HL-60 (cell line): ENCODE results near the gene ST7.

Source experiments
- DNase-seq, 2 experiments: peaks; one replicate each; pipeline ENCODE4 v3.0.0-alpha.2; 2010 to 2020; ENCODE audit warnings: low read depth in 1 of 2, low spot score in 1 of 2
- H3K27ac ChIP-seq: fragments of 250-450 bp; sonication (Bioruptor Pico); replicated peaks from 2 replicates; pipeline ENCODE4 v1.5.1; 2020; ENCODE audit warnings: mild to moderate bottlenecking, moderate library complexity
- H3K27me3 ChIP-seq: fragments of 250-450 bp; sonication (Bioruptor Pico); 2 replicates; pipeline ENCODE4 v1.5.1; 2021; ENCODE audit warnings: mild to moderate bottlenecking, moderate library complexity; ENCODE audit not compliant: insufficient read depth, poor library complexity, severe bottlenecking
- H3K4me3 ChIP-seq: replicated peaks from 2 replicates; pipeline ENCODE4 v1.5.1; 2011; ENCODE audit warnings: mild to moderate bottlenecking, control low read depth, low read length; ENCODE audit not compliant: insufficient read depth
- CTCF ChIP-seq: IDR thresholded peaks from one replicate; pipeline ENCODE4 v1.5.1; 2011; ENCODE audit warnings: low read length, control low read depth, inconsistent platforms; ENCODE audit not compliant: insufficient read depth
- GABPA ChIP-seq: IDR thresholded peaks from 2 replicates; pipeline ENCODE4 v1.6.1; 2012; ENCODE audit warnings: low read depth
- POLR2AphosphoS5 ChIP-seq: IDR thresholded peaks from 2 replicates; pipeline ENCODE4 v1.6.1; 2012; ENCODE audit warnings: low read depth
- REST ChIP-seq: IDR thresholded peaks from 2 replicates; pipeline ENCODE4 v1.6.1; 2012; ENCODE audit warnings: low read depth; ENCODE audit not compliant: insufficient replicate concordance
- SPI1 ChIP-seq: IDR thresholded peaks from 2 replicates; pipeline ENCODE4 v1.6.1; 2012; ENCODE audit warnings: low read depth, mild to moderate bottlenecking, borderline replicate concordance

ST7 gene

GRCh38 chr7:117140921-117141320 is 187.6 kb downstream of the ST7 start:
- Histone ChIP-seq H3K27me3 (no peaks in the 10 kb centered on the region), H3K4me3 (no peak overlapping the region), H3K27ac (no peak overlapping the region)
- no peak for DNase-seq
- TF ChIP-seq GABPA (no peak), POLR2AphosphoS5 (no peak), CTCF (no peak), REST (no peak), SPI1 (no peak)

GRCh38 chr7:117143066-117143465 is 189.8 kb downstream of the ST7 start:
- no peak for DNase-seq
- TF ChIP-seq POLR2AphosphoS5 = no peak
- TF ChIP-seq CTCF = no peak
- TF ChIP-seq GABPA = no peak
- no peak for TF ChIP-seq REST
- no peak for TF ChIP-seq SPI1

GRCh38 chr7:117143580-117143979 is 190.3 kb downstream of the ST7 start:
- DNase-seq = no peak
- no peak overlapping the region for H3K4me3 ChIP-seq
- no peak overlapping the region for H3K27ac ChIP-seq
- H3K27me3 ChIP-seq = no peaks in the 10 kb centered on the region
- TF ChIP-seq POLR2AphosphoS5 (no peak), REST (no peak), CTCF (no peak), GABPA (no peak), SPI1 (no peak)

More at GRCh38 chr7:117143066-117143465, 189.8 kb downstream of the ST7 start:
- no peak overlapping the region for H3K27ac ChIP-seq
- no peak overlapping the region for H3K4me3 ChIP-seq
- H3K27me3 ChIP-seq = no peaks in the 10 kb centered on the region
